Loucy (cell line): ENCODE results near the gene RIT2.

ENCODE experiments used
- H2AFZ ChIP-seq: fragments of 200-600 bp; sonication (generic); 2 replicates; pipeline ENCODE4 v1.6.0; 2016; ENCODE audit warnings: antibody characterized with exemption, mild to moderate bottlenecking, low read length, moderate library complexity
- H3F3A ChIP-seq: fragments of 200-600 bp; 2 replicates; pipeline ENCODE4 v1.6.0; 2016; ENCODE audit warnings: antibody characterized with exemption, low read depth, mild to moderate bottlenecking
- H3K27me3 ChIP-seq: fragments of 200-600 bp; sonication (generic); 2 replicates; pipeline ENCODE4 v1.6.1; 2014; ENCODE audit warnings: low read length, mild to moderate bottlenecking; ENCODE audit not compliant: insufficient read depth, poor library complexity, severe bottlenecking
- H3K36me3 ChIP-seq: fragments of 200-600 bp; sonication (generic); 2 replicates; pipeline ENCODE4 v1.6.1; 2016; ENCODE audit warnings: low read length; ENCODE audit not compliant: insufficient read depth
- H3K4me1 ChIP-seq: fragments of 200-600 bp; sonication (generic); 2 replicates; pipeline ENCODE4 v1.5.1; 2014; ENCODE audit warnings: low read length, mild to moderate bottlenecking; ENCODE audit not compliant: insufficient read depth, poor library complexity, severe bottlenecking
- H3K4me2 ChIP-seq: fragments of 200-600 bp; sonication (generic); 2 replicates; pipeline ENCODE4 v1.6.0; 2014; ENCODE audit warnings: antibody characterized with exemption, low read length, low read depth, mild to moderate bottlenecking; ENCODE audit not compliant: poor library complexity, severe bottlenecking
- H3K4me3 ChIP-seq: fragments of 200-600 bp; sonication (generic); 2 replicates; pipeline ENCODE4 v1.5.1; 2014; ENCODE audit warnings: low read length, mild to moderate bottlenecking, mixed read lengths; ENCODE audit not compliant: poor library complexity, severe bottlenecking
- H3K79me2 ChIP-seq: fragments of 200-600 bp; sonication (generic); 2 replicates; pipeline ENCODE4 v1.6.1; 2014; ENCODE audit warnings: low read length; ENCODE audit not compliant: insufficient read depth
- H3K9ac ChIP-seq: fragments of 200-600 bp; sonication (generic); 2 replicates; pipeline ENCODE4 v1.6.0; 2014; ENCODE audit warnings: mild to moderate bottlenecking, low read depth, low read length, moderate library complexity; ENCODE audit not compliant: poor library complexity, severe bottlenecking
- H3K9me2 ChIP-seq: fragments of 200-600 bp; sonication (generic); replicated peaks from 2 replicates; pipeline ENCODE4 v1.6.1; 2016; ENCODE audit warnings: low read depth, low read length, mixed read lengths
- H3K9me3 ChIP-seq: fragments of 200-600 bp; sonication (generic); 2 replicates; pipeline ENCODE4 v1.6.1; 2014; ENCODE audit warnings: mild to moderate bottlenecking, antibody characterized with exemption, low read length, low read depth; ENCODE audit not compliant: insufficient read depth
- H4K20me1 ChIP-seq: fragments of 200-600 bp; sonication (generic); 2 replicates; pipeline ENCODE4 v1.6.0; 2014; ENCODE audit warnings: antibody characterized with exemption, low read length, mild to moderate bottlenecking; ENCODE audit not compliant: insufficient read depth, poor library complexity, severe bottlenecking
- CTCF ChIP-seq: fragments of 200-600 bp; sonication (generic); conservative IDR thresholded peaks from 2 replicates; pipeline ENCODE4 v1.5.1; 2014; ENCODE audit warnings: mild to moderate bottlenecking, antibody characterized with exemption, low read length
- EZH2phosphoT487 ChIP-seq: fragments of 200-600 bp; IDR thresholded peaks from 2 replicates; pipeline ENCODE4 v1.6.1; 2018; ENCODE audit warnings: antibody characterized with exemption, mild to moderate bottlenecking, moderate library complexity, borderline replicate concordance

Gene RIT2

GRCh38 chr18:42781298-42781815 is 334.1 kb downstream of the RIT2 start:
- H3K27me3 ChIP-seq: no peaks in the 10 kb centered on the region
- H2AFZ ChIP-seq: no peak overlapping the region
- H3K4me1 ChIP-seq: no peaks in the 10 kb centered on the region
- no peaks in the 10 kb centered on the region for H3K9me2 ChIP-seq
- H3K79me2 ChIP-seq: no peaks in the 10 kb centered on the region
- H3F3A ChIP-seq: no peaks in the 10 kb centered on the region
- H4K20me1 ChIP-seq: no peaks in the 10 kb centered on the region
- H3K4me2 ChIP-seq: no peak overlapping the region
- H3K4me3 ChIP-seq: no peak overlapping the region
- TF ChIP-seq CTCF (no peak), EZH2phosphoT487 (no peak)
- H3K36me3 ChIP-seq: no peaks in the 10 kb centered on the region
- H3K9me3 ChIP-seq: no peaks in the 10 kb centered on the region
- no peak overlapping the region for H3K9ac ChIP-seq

DNA sequence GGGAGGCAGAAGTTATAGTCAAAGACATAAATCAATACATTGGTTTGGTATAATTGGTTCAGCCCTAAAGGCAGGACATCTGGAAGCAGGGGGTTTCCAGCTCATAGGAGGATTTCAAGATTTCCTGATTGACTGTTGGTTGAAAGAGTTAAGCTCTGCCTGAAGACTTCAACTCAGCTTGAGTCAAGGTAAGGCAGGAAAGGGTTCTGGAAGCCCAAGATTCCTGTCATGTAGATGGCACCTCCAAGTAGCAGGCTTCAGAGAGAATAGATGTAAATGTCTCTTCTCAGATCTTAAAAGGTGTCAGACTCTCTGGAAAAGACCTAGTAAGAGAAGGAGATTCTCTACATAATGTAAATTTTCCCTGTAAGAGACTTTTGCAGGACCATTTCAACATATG is 335.3 kb downstream of the RIT2 start:
- Histone ChIP-seq H3K4me2 (no peak overlapping the region), H3K27me3 (no peaks in the 10 kb centered on the region), H3K9me3 (no peaks in the 10 kb centered on the region)

DNA sequence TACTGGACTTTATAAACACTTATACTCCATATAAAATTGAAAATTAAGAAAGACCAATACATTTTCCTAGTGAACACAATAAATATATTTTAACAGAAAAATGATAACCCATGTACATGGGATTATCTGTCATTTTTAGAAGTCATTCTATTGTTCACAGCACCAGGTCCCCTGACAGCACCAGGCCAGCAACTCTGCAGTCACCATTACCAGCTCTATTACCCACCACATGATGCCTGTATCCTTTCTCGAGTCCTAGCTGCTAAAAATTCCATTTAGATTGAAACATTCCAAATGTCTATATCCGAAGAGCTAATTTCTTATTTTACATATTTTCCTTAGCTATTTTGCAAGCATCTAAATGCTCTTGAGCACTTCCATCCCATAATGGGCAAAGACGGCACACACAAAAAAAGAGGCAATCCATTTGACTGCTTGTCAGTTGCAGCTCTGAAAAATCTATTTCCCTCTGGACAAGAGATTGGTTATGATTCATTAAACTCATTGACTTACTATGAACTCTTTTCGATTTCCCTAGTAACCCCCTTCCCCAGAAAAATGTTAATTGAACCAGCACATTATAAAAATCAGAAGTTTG is 336.9 kb downstream of the RIT2 start:
- H3K4me1 ChIP-seq: no peaks in the 10 kb centered on the region
- H3K36me3 ChIP-seq: no peaks in the 10 kb centered on the region
- no peak overlapping the region for H3K4me2 ChIP-seq
- H3K4me3 ChIP-seq: no peak overlapping the region
- no peaks in the 10 kb centered on the region for H3K79me2 ChIP-seq
- no peaks in the 10 kb centered on the region for H3K9me3 ChIP-seq
- H3F3A ChIP-seq: no peaks in the 10 kb centered on the region
- no peak overlapping the region for H2AFZ ChIP-seq
- H3K9me2 ChIP-seq: no peaks in the 10 kb centered on the region
- no peaks in the 10 kb centered on the region for H3K27me3 ChIP-seq
- no peak overlapping the region for H3K9ac ChIP-seq
- TF ChIP-seq EZH2phosphoT487 (no peak), CTCF (no peak)
- H4K20me1 ChIP-seq: no peaks in the 10 kb centered on the region

More for the DNA sequence above, 335.3 kb downstream of the RIT2 start:
- no peaks in the 10 kb centered on the region for H3K4me1 ChIP-seq
- no peak overlapping the region for H2AFZ ChIP-seq
- H3K36me3 ChIP-seq: no peaks in the 10 kb centered on the region
- H4K20me1 ChIP-seq: no peaks in the 10 kb centered on the region
- no peak overlapping the region for H3K9ac ChIP-seq
- TF ChIP-seq EZH2phosphoT487: no peak
- TF ChIP-seq CTCF: no peak
- H3F3A ChIP-seq: no peaks in the 10 kb centered on the region
- no peaks in the 10 kb centered on the region for H3K9me2 ChIP-seq
- H3K4me3 ChIP-seq: no peak overlapping the region
- no peaks in the 10 kb centered on the region for H3K79me2 ChIP-seq
